Measurements from ENCODE around the gene CALML5. TPM values are rescaled to one million over a fixed set of nuclear protein-coding genes. Genes with fewer than 3 reads are reported as not detected.

Gene CALML5
- total RNA-seq, 1 experiment from 2014 or later = not detected

DNA sequence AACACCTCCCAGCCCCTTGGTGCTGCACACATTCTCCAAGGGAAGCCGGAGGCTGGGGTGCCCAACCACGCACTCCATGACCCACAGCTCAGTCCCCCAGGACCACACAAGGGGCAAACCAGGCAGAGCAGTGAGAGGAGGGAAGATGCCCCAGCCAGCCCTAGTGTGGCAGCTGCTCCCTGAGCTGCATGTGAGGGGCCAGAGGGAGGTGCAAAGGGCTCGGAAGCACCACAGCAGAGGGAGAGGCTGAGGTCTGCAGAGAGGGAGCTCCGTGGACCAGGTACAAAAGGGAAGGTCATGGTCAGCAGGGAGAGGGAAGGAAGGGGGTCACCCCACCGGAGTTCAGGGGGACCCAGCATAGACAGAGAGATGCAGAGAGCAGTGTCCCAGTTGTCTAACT is 1.5 kb upstream of the CALML5 start:
- no TSS peak for BruUV-seq (replicated peaks)
- CTCF ChIA-PET = no interaction called here

DNA sequence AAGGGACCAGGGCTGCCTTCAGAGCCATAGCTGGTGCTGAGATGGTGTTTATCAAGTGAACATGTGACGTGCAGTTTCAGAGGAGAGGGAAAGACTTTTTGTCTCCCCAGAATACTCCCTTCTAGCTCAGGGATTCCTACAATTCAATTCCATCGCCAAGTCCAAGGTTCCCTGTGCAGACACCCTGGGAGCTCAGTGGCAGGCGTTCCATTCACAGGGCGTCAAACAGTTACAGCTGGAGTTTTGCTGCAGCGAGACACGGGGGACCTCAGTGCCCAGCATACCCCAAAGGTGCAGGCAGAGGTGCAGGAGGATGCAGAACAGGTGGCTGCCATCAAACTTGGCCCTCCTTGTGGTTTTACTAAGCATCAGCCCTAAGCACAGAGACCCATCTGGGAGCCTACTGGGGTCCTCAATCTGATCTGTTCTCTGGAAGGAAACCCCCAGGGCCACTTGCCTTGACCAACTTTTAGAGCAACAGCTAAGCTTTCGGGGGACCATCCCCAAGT is 846 bp upstream of the CALML5 start:
- Histone ChIP-seq H2AFZ (ENCODE audit: low read length) (no peak overlapping the region), H3K4me3 (ENCODE audit: low read length) (no peak overlapping the region), H3K9me3 (ENCODE audit: low read length) (no peaks in the 10 kb centered on the region), H3K9me2 (replicated peaks; ENCODE audit: low read length) (no peaks in the 10 kb centered on the region), H4K20me1 (ENCODE audit: low read length) (no peaks in the 10 kb centered on the region), H3K27me3 (ENCODE audit: low read length) (no peaks in the 10 kb centered on the region), H3F3A (ENCODE audit: low read length, unreplicated experiment) (no peaks in the 10 kb centered on the region), H3K9ac (ENCODE audit: low read length) (no peak overlapping the region), H3K27ac (ENCODE audit: low read length) (no peak overlapping the region), H3K79me2 (ENCODE audit: low read length) (no peaks in the 10 kb centered on the region), H3K36me3 (ENCODE audit: low read depth, low read length) (no peaks in the 10 kb centered on the region), H3K4me1 (ENCODE audit: insufficient read depth, low read length) (peaks cover 19% of the 10 kb centered on the region), H3K4me2 (ENCODE audit: low read length) (no peak overlapping the region)
- no peak for TF ChIP-seq EZH2 (IDR thresholded peaks at IDR 0.05; ENCODE audit: low read length, unreplicated experiment)
- TF ChIP-seq EZH2phosphoT487 (IDR thresholded peaks at IDR 0.05; ENCODE audit: borderline replicate concordance, low read length) = no peak
- TF ChIP-seq, protein P1, sequence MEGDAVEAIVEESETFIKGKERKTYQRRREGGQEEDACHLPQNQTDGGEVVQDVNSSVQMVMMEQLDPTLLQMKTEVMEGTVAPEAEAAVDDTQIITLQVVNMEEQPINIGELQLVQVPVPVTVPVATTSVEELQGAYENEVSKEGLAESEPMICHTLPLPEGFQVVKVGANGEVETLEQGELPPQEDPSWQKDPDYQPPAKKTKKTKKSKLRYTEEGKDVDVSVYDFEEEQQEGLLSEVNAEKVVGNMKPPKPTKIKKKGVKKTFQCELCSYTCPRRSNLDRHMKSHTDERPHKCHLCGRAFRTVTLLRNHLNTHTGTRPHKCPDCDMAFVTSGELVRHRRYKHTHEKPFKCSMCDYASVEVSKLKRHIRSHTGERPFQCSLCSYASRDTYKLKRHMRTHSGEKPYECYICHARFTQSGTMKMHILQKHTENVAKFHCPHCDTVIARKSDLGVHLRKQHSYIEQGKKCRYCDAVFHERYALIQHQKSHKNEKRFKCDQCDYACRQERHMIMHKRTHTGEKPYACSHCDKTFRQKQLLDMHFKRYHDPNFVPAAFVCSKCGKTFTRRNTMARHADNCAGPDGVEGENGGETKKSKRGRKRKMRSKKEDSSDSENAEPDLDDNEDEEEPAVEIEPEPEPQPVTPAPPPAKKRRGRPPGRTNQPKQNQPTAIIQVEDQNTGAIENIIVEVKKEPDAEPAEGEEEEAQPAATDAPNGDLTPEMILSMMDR (conservative IDR thresholded peaks at IDR 0.05; ENCODE audit: low read depth, low read length) = no peak
- DNase-seq (no peak), ATAC-seq (no peak)
- intact Hi-C loops (cut with micrococcal nuclease) = no loop called here
- POLR2A ChIA-PET (ENCODE audit: unreplicated experiment) = no interaction called here
- CTCF ChIA-PET = no interaction called here
- no TSS peak for BruUV-seq (replicated peaks)

More for the DNA sequence above, 1.5 kb upstream of the CALML5 start:
- TF ChIP-seq EZH2phosphoT487 (IDR thresholded peaks at IDR 0.05; ENCODE audit: borderline replicate concordance, low read length) = no peak
- TF ChIP-seq, protein P1 (conservative IDR thresholded peaks at IDR 0.05; ENCODE audit: low read depth, low read length) = no peak
- TF ChIP-seq EZH2 (IDR thresholded peaks at IDR 0.05; ENCODE audit: low read length, unreplicated experiment) = no peak
- no peaks in the 10 kb centered on the region for H3K9me3 ChIP-seq (ENCODE audit: low read length)
- DNase-seq = no peak
- POLR2A ChIA-PET (ENCODE audit: unreplicated experiment) = interaction anchor here (0.5 kb wide), 1 partner anchor 12 kb away, joined by 3 read pairs; no protein-coding TSS in a partner anchor
- H3K79me2 ChIP-seq (ENCODE audit: low read length) = no peaks in the 10 kb centered on the region
- H3K4me3 ChIP-seq (ENCODE audit: low read length) = no peak overlapping the region
- H4K20me1 ChIP-seq (ENCODE audit: low read length) = no peaks in the 10 kb centered on the region
- H3K27ac ChIP-seq (ENCODE audit: low read length) = no peak overlapping the region
- no peak overlapping the region for H2AFZ ChIP-seq (ENCODE audit: low read length)
- H3F3A ChIP-seq (ENCODE audit: low read length, unreplicated experiment) = no peaks in the 10 kb centered on the region
- no peak for ATAC-seq
- intact Hi-C loops (cut with micrococcal nuclease) = no loop called here
- H3K4me2 ChIP-seq (ENCODE audit: low read length) = no peak overlapping the region
- no peak overlapping the region for H3K9ac ChIP-seq (ENCODE audit: low read length)
- no peaks in the 10 kb centered on the region for H3K27me3 ChIP-seq (ENCODE audit: low read length)
- no peaks in the 10 kb centered on the region for H3K36me3 ChIP-seq (ENCODE audit: low read depth, low read length)
- H3K9me2 ChIP-seq (replicated peaks; ENCODE audit: low read length) = no peaks in the 10 kb centered on the region
- peaks cover 19% of the 10 kb centered on the region for H3K4me1 ChIP-seq (ENCODE audit: insufficient read depth, low read length)

GRCh38 chr10:5498791-5499492 is 428 bp downstream of the CALML5 start:
- CTCF ChIA-PET = no interaction called here
- no peak for TF ChIP-seq EZH2phosphoT487 (IDR thresholded peaks at IDR 0.05; ENCODE audit: borderline replicate concordance, low read length)
- no peak for TF ChIP-seq EZH2 (IDR thresholded peaks at IDR 0.05; ENCODE audit: low read length, unreplicated experiment)
- TF ChIP-seq, protein P1 (conservative IDR thresholded peaks at IDR 0.05; ENCODE audit: low read depth, low read length) = no peak
- Histone ChIP-seq H3K27me3 (ENCODE audit: low read length) (no peaks in the 10 kb centered on the region), H2AFZ (ENCODE audit: low read length) (no peak overlapping the region), H3K79me2 (ENCODE audit: low read length) (no peaks in the 10 kb centered on the region), H3K4me3 (ENCODE audit: low read length) (no peak overlapping the region), H4K20me1 (ENCODE audit: low read length) (no peaks in the 10 kb centered on the region), H3K9ac (ENCODE audit: low read length) (no peak overlapping the region), H3K9me2 (replicated peaks; ENCODE audit: low read length) (no peaks in the 10 kb centered on the region), H3K36me3 (ENCODE audit: low read depth, low read length) (no peaks in the 10 kb centered on the region), H3K27ac (ENCODE audit: low read length) (no peak overlapping the region), H3K9me3 (ENCODE audit: low read length) (no peaks in the 10 kb centered on the region), H3F3A (ENCODE audit: low read length, unreplicated experiment) (no peaks in the 10 kb centered on the region), H3K4me1 (ENCODE audit: insufficient read depth, low read length) (peaks cover 13% of the 10 kb centered on the region), H3K4me2 (ENCODE audit: low read length) (no peak overlapping the region)
- DNase-seq = no peak
- ATAC-seq = no peak
- intact Hi-C loops (cut with micrococcal nuclease) = no loop called here
- POLR2A ChIA-PET (ENCODE audit: unreplicated experiment) = no interaction called here
- BruUV-seq (replicated peaks) = no TSS peak
